OCI-LY1 (cell line): ENCODE results near the gene MBOAT1.

Source experiments
- H2AFZ ChIP-seq: fragments of 200-600 bp; sonication (generic), shearing (Covaris generic); 2 replicates; pipeline ENCODE4 v1.6.0; 2014; ENCODE audit warnings: antibody characterized with exemption, mild to moderate bottlenecking, low read length
- H3F3A ChIP-seq: fragments of 200-600 bp; sonication (generic), shearing (Covaris generic); 2 replicates; pipeline ENCODE4 v1.6.0; 2014; ENCODE audit warnings: mild to moderate bottlenecking, antibody characterized with exemption, low read length, moderate library complexity; ENCODE audit not compliant: insufficient read depth
- H3K27ac ChIP-seq: fragments of 200-600 bp; sonication (generic); 2 replicates; pipeline ENCODE4 v1.5.1; 2014; ENCODE audit warnings: low read length, mixed run types, mild to moderate bottlenecking, low read depth; ENCODE audit not compliant: poor library complexity, severe bottlenecking
- H3K27me3 ChIP-seq: fragments of 200-600 bp; sonication (generic); 2 replicates; pipeline ENCODE4 v1.6.0; 2014; ENCODE audit warnings: antibody characterized with exemption, mild to moderate bottlenecking, low read length, moderate library complexity; ENCODE audit not compliant: insufficient read depth
- H3K36me3 ChIP-seq: fragments of 200-600 bp; sonication (generic); 2 replicates; pipeline ENCODE4 v1.6.1; 2014; ENCODE audit warnings: mild to moderate bottlenecking, antibody characterized with exemption, low read length, moderate library complexity, mixed read lengths; ENCODE audit not compliant: insufficient read depth
- H3K4me1 ChIP-seq: fragments of 200-600 bp; sonication (generic); 2 replicates; pipeline ENCODE4 v1.5.1; 2014; ENCODE audit warnings: mild to moderate bottlenecking, low read length, moderate library complexity; ENCODE audit not compliant: insufficient read depth, severe bottlenecking
- H3K4me2 ChIP-seq: fragments of 200-600 bp; sonication (generic), shearing (Covaris generic); 2 replicates; pipeline ENCODE4 v1.6.1; 2014; ENCODE audit warnings: low read length
- H3K4me3 ChIP-seq: fragments of 200-600 bp; sonication (generic); 2 replicates; pipeline ENCODE4 v1.5.1; 2014; ENCODE audit warnings: low read length, low read depth, mild to moderate bottlenecking, mixed read lengths; ENCODE audit not compliant: poor library complexity, severe bottlenecking
- H3K79me2 ChIP-seq: fragments of 200-600 bp; shearing (Covaris generic); 2 replicates; pipeline ENCODE4 v1.6.1; 2016; ENCODE audit warnings: mixed run types, low read length, mixed read lengths; ENCODE audit not compliant: insufficient read depth
- H3K9ac ChIP-seq: fragments of 200-600 bp; sonication (generic), shearing (Covaris generic); 2 replicates; pipeline ENCODE4 v1.6.1; 2014; ENCODE audit warnings: mild to moderate bottlenecking, low read length, mixed read lengths
- H3K9me2 ChIP-seq: fragments of 200-600 bp; sonication (generic), shearing (Covaris generic); 2 replicates; pipeline ENCODE4 v1.6.1; 2014; ENCODE audit warnings: low read depth, mild to moderate bottlenecking, low read length, mixed read lengths
- H3K9me3 ChIP-seq: fragments of 200-600 bp; shearing (Covaris generic); 2 replicates; pipeline ENCODE4 v1.6.1; 2014; ENCODE audit warnings: low read length, mixed read lengths
- H4K20me1 ChIP-seq: fragments of 200-600 bp; sonication (generic), shearing (Covaris generic); 2 replicates; pipeline ENCODE4 v1.6.0; 2016; ENCODE audit warnings: mild to moderate bottlenecking, low read length; ENCODE audit not compliant: insufficient read depth
- EZH2 ChIP-seq: fragments of 200-600 bp; sonication (generic), shearing (Covaris generic); IDR thresholded peaks from 2 replicates; pipeline ENCODE4 v1.8.0; 2017; ENCODE audit warnings: borderline replicate concordance, mixed run types, mild to moderate bottlenecking, antibody characterized with exemption, low read length, moderate library complexity, mixed read lengths
- TF ChIP-seq, protein P1 (sequence below): fragments of 200-600 bp; sonication (generic), shearing (Covaris generic); IDR thresholded peaks from 2 replicates; pipeline ENCODE4 v1.5.1; 2017; ENCODE audit warnings: mild to moderate bottlenecking, antibody characterized with exemption, low read length, moderate library complexity, mixed read lengths

The MBOAT1 gene

DNA sequence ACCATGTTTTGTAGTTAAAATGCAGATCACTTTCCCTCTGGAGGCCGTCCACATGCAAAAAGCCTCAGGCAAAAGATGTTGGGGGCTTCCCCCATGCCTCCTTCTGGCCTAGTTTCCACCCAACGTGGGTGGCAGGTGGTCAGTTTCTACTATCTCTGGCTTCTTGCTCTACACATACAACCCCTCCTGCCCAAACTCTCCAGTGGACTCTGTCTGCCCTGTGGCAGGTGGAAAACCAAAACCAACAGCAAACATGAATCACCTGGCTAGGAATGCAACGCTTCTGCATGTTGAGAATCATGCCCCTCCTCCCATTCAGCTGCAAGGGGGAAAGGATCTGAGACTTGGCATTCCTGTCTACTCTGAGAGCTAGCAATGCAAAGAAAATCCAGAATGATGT, 94.8 kb downstream of the MBOAT1 start:
- TF ChIP-seq, protein P1, sequence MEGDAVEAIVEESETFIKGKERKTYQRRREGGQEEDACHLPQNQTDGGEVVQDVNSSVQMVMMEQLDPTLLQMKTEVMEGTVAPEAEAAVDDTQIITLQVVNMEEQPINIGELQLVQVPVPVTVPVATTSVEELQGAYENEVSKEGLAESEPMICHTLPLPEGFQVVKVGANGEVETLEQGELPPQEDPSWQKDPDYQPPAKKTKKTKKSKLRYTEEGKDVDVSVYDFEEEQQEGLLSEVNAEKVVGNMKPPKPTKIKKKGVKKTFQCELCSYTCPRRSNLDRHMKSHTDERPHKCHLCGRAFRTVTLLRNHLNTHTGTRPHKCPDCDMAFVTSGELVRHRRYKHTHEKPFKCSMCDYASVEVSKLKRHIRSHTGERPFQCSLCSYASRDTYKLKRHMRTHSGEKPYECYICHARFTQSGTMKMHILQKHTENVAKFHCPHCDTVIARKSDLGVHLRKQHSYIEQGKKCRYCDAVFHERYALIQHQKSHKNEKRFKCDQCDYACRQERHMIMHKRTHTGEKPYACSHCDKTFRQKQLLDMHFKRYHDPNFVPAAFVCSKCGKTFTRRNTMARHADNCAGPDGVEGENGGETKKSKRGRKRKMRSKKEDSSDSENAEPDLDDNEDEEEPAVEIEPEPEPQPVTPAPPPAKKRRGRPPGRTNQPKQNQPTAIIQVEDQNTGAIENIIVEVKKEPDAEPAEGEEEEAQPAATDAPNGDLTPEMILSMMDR: no peak
- TF ChIP-seq EZH2: no peak
- Histone ChIP-seq H3K9me2 (no peaks in the 10 kb centered on the region), H3K9ac (no peak overlapping the region), H3K27ac (no peak overlapping the region), H3K36me3 (no peaks in the 10 kb centered on the region), H3K79me2 (no peaks in the 10 kb centered on the region), H2AFZ (no peak overlapping the region), H3K9me3 (no peaks in the 10 kb centered on the region), H3K4me1 (no peaks in the 10 kb centered on the region), H4K20me1 (no peaks in the 10 kb centered on the region), H3K4me3 (no peak overlapping the region), H3K4me2 (no peak overlapping the region), H3F3A (no peaks in the 10 kb centered on the region), H3K27me3 (no peaks in the 10 kb centered on the region)

DNA sequence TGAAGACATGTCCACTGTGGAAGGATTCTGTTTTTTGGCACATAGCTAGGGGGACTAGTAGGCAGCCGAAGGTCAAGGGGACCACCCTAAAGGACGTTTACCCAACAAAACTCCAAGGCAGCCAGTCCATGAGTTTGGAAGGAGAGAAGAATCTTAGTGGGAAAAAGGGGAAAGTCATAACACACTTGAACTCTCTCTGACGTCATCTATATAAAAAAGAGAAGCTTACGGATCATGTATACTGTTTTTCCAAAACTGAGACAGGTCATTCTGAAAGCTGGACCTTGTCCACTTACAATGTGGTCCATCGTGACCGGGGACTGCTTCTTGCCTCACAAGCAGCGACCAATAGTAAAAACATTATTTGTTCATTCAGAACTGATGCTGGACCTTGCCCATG, 95.5 kb downstream of the MBOAT1 start:
- H3K9me3 ChIP-seq: no peaks in the 10 kb centered on the region
- H2AFZ ChIP-seq: no peak overlapping the region
- H3K27ac ChIP-seq: no peak overlapping the region
- H3F3A ChIP-seq: no peaks in the 10 kb centered on the region
- H3K9me2 ChIP-seq: no peaks in the 10 kb centered on the region
- H4K20me1 ChIP-seq: no peaks in the 10 kb centered on the region
- H3K36me3 ChIP-seq: no peaks in the 10 kb centered on the region
- H3K4me2 ChIP-seq: no peak overlapping the region
- H3K9ac ChIP-seq: no peak overlapping the region
- H3K79me2 ChIP-seq: no peaks in the 10 kb centered on the region
- H3K27me3 ChIP-seq: no peaks in the 10 kb centered on the region
- H3K4me1 ChIP-seq: no peaks in the 10 kb centered on the region
- TF ChIP-seq, protein P1: no peak
- TF ChIP-seq EZH2: no peak
- H3K4me3 ChIP-seq: no peak overlapping the region

DNA sequence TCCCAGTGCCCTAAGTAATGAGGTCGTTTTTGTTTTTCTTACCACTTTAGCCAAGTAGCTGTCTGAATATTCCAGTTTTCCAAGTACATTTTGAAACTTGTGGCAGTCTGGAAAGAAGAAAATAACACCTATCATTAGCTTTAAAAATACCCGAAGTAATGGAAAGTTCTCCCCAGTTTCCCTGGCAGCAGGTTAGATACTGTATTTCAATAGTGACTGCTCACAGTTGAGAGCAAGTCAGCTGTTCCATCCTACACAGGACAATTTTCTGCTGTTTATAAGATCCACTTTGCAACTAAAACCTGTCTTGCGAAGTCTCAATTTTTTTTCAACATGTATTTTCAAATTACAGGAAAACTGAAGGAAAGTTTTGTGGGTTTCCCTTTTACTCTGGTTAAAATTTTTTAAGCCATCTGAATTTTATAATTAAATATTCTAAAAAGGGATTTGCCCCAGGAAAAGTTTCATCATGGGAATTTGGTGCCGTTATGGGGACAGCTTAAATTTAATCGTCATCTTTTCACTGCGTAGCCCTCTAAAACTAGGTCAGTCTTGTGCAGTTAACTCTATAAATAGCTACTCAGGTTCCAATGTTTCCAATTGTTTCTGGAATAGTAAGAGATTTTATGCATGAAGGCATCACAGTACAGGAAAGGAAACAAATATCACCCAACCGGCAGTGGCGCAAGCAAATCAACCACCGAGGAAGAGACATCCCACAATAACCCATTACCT, 96.9 kb downstream of the MBOAT1 start:
- Histone ChIP-seq H4K20me1 (no peaks in the 10 kb centered on the region), H3K27ac (no peak overlapping the region), H3K9me3 (no peaks in the 10 kb centered on the region), H3K36me3 (no peaks in the 10 kb centered on the region), H3K4me3 (no peak overlapping the region), H3K79me2 (no peaks in the 10 kb centered on the region), H3K27me3 (no peaks in the 10 kb centered on the region), H3K4me1 (no peaks in the 10 kb centered on the region), H2AFZ (no peak overlapping the region), H3K9me2 (no peaks in the 10 kb centered on the region), H3K9ac (no peak overlapping the region), H3F3A (no peaks in the 10 kb centered on the region), H3K4me2 (no peak overlapping the region)
- TF ChIP-seq EZH2: no peak
- TF ChIP-seq, protein P1: no peak
